Tibial nerve (tissue), 4 donors: ENCODE results near the gene PLP2.
A peak's percentile ranks its signal among the peaks of the same experiment; 100 is the strongest.

Source experiments
- CTCF ChIP-seq, 5 experiments: fragments of 200-600 bp in 3 of 5; fragments of 450-650 bp in 2 of 5; sonication (generic) in 3 of 5; IDR thresholded peaks; one replicate each; pipeline ENCODE4 v1.5.1; 2016 to 2019; ENCODE audit warnings: antibody characterized with exemption in 5 of 5, mild to moderate bottlenecking in 3 of 5, moderate library complexity in 2 of 5
- EP300 ChIP-seq, 2 donors: sonication (generic); formaldehyde crosslinking; IDR thresholded peaks; one replicate each; pipeline ENCODE4 v1.6.1; 2017; ENCODE audit warnings: antibody characterized with exemption in 2 of 2, mild to moderate bottlenecking in 1 of 2
- POLR2A ChIP-seq, 2 donors: fragments of 450-650 bp; IDR thresholded peaks; one replicate each; pipeline ENCODE4 v1.6.1; 2017; ENCODE audit warnings: antibody characterized with exemption in 2 of 2, mild to moderate bottlenecking in 2 of 2, moderate library complexity in 2 of 2

GRCh38 chrX:49192722-49193328 is 21.1 kb downstream of the PLP2 start:
- TF ChIP-seq CTCF (IDR thresholded peaks at IDR 0.05) (peak in 4 of 5 experiments; percentile 30 to 42 (median 36)), POLR2A (IDR thresholded peaks at IDR 0.05) (no peak), EP300 (IDR thresholded peaks at IDR 0.05) (no peak)
